Measurements from ENCODE around the gene DZIP3. TPM values are rescaled to one million over a fixed set of nuclear protein-coding genes. Genes with fewer than 3 reads are reported as not detected.

Gene DZIP3
- total RNA-seq, 1 experiment from 2014 or later, result 20.9 TPM

DNA sequence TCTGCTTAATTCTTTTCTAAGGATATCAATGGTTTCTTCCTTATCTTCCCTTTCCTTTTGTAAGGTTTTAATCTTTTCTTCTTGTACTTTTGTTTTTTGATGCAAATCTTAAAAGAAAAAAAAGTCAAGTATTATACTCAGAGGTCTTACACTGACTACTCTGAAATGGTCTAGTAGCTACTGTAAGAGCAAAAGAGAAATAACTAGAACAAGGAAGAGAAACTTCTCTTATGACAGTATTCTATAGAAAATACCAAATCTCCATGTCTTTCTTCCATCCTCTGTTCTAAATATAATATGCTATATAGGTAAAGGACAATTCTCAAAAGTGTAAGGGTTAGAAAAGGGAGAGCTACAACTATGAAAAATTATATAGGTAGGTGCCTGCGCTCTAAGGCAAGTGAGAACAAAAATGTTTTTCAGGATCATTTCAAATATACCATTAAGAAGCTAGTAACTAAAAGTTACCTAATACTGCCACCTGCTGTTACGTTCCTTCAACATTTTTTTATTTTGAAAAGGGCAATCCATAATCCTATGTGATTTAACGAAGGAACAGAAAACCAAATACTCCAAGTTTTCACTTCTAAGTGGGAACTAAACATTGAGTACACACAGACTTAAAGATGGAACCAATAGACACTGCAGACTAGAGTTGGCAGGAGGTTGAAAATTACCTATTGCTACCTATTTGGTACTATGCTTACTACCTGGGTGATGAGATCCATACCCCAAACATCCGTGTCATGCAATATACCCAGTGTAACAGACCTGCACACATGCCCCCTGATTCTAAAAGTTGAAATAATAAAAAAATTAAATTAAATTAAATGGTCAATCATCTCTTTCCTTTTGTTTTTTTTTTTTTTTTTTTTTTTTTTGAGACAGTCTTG lies 37.0 kb upstream of the DZIP3 start:
- peaks cover 36% of the 10 kb centered on the region for H3K4me1 ChIP-seq
- BruUV-seq (replicated peaks), result no TSS peak
- no peaks in the 10 kb centered on the region for H3K36me3 ChIP-seq (ENCODE audit: control insufficient read depth, insufficient read depth, low read length)
- Mint-ChIP-seq H3K27me3 (ENCODE audit: insufficient read depth, unreplicated experiment) (no peaks in the 10 kb centered on the region), H3K4me1 (ENCODE audit: low read depth, unreplicated experiment) (peaks cover 22% of the 10 kb centered on the region), H3K36me3 (ENCODE audit: insufficient read depth, unreplicated experiment) (peaks cover 27% of the 10 kb centered on the region), H3K9me3 (ENCODE audit: unreplicated experiment) (no peaks in the 10 kb centered on the region), H3K4me3 (ENCODE audit: unreplicated experiment) (no peak overlapping the region), H3K27ac (ENCODE audit: unreplicated experiment) (no peak overlapping the region)
- intact Hi-C loops (cut with micrococcal nuclease; ENCODE audit: unreplicated experiment), result loop anchor here (1.0 kb wide), 1 partner anchor 63 kb away; no protein-coding TSS in a partner anchor
- ChIA-PET POLR2A (interaction anchor here (0.9 to 1.0 kb wide), 2 partner anchors 36 to 37 kb away, joined by 3 to 4 read pairs; partner anchors contain the start of genes CIP2A and DZIP3), CTCF (interaction anchor here (0.7 to 1.4 kb wide), 6 partner anchors 52 to 266 kb away, joined by 3 to 4 read pairs (median 3); no protein-coding TSS in a partner anchor)
- no peak overlapping the region for H3K4me3 ChIP-seq (ENCODE audit: low read depth, low read length)
- H3K9me3 ChIP-seq, result no peaks in the 10 kb centered on the region
- DNase-seq, result peak in 1 of 2 experiments; percentile 40
- H3K27me3 ChIP-seq (replicated peaks; ENCODE audit: control insufficient read depth, insufficient read depth, low read length), result no peaks in the 10 kb centered on the region
- peak; percentile 27 to 36 for TF ChIP-seq CTCF (IDR thresholded peaks at IDR 0.05; ENCODE audit: insufficient read depth in 1 of 2, low read depth in 1 of 2, low read length in 1 of 2, severe bottlenecking in 1 of 2, unreplicated experiment in 1 of 2)

DNA sequence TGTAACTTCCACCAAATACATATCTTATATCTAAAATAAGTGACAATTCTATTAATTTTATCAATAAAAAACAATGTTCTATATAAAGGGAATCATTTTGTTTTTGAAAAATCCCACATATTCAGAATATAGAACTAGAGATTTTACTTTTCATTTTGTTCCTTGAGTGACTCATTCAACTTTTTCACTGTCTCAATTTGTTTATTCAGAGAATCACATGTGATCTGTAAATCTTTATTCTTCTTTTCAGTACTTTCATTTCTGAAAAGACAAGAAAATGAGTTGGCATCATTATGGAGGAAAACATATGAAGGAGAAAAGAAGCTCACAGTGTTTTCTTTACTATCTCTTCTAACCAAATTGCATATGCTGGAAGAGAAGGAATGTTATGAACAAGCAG lies 35.3 kb upstream of the DZIP3 start:
- ChIA-PET POLR2A (no interaction called here), CTCF (interaction anchor here (0.9 kb wide), 1 partner anchor 20 kb away, joined by 3 read pairs; no protein-coding TSS in a partner anchor)
- no peaks in the 10 kb centered on the region for H3K36me3 ChIP-seq (ENCODE audit: control insufficient read depth, insufficient read depth, low read length)

More for the DNA sequence above, 35.3 kb upstream of the DZIP3 start:
- no TSS peak for BruUV-seq (replicated peaks)
- H3K27me3 Mint-ChIP-seq (ENCODE audit: insufficient read depth, unreplicated experiment), result no peaks in the 10 kb centered on the region
- intact Hi-C loops (cut with micrococcal nuclease; ENCODE audit: unreplicated experiment), result no loop called here
- Histone ChIP-seq H3K9me3 (no peaks in the 10 kb centered on the region), H3K4me1 (peaks cover 36% of the 10 kb centered on the region), H3K27me3 (replicated peaks; ENCODE audit: control insufficient read depth, insufficient read depth, low read length) (no peaks in the 10 kb centered on the region), H3K4me3 (ENCODE audit: low read depth, low read length) (no peak overlapping the region)
- H3K4me1 Mint-ChIP-seq (ENCODE audit: low read depth, unreplicated experiment), result peaks cover 23% of the 10 kb centered on the region
- H3K36me3 Mint-ChIP-seq (ENCODE audit: insufficient read depth, unreplicated experiment), result peaks cover 28% of the 10 kb centered on the region
- H3K4me3 Mint-ChIP-seq (ENCODE audit: unreplicated experiment), result no peak overlapping the region
- no peak overlapping the region for H3K27ac Mint-ChIP-seq (ENCODE audit: unreplicated experiment)
- no peaks in the 10 kb centered on the region for H3K9me3 Mint-ChIP-seq (ENCODE audit: unreplicated experiment)
- DNase-seq, result no peak
- no peak for TF ChIP-seq CTCF (IDR thresholded peaks at IDR 0.05; ENCODE audit: insufficient read depth in 1 of 2, low read depth in 1 of 2, low read length in 1 of 2, severe bottlenecking in 1 of 2, unreplicated experiment in 1 of 2)
